AG04450 (cell line): ENCODE data around the gene MEOX1. TPM values are rescaled to one million over a fixed set of nuclear protein-coding genes. Genes with fewer than 3 reads are reported as not detected.

Experiments used
- CTCF ChIA-PET: fragments of 300-600, 350-600 bp; formaldehyde crosslinking; extraction: SDS; loops from one replicate; lab custom pipeline; 2022; ENCODE audit warnings: antibody characterized with exemption, inconsistent platforms; lab: Charles Lee
- POLR2A ChIA-PET: fragments of 350-600 bp; formaldehyde crosslinking; extraction: SDS; loops from one replicate; lab custom pipeline; 2021; ENCODE audit warnings: antibody characterized with exemption, inconsistent platforms; lab: Yijun Ruan, JAX
- DNase-seq: peaks from one replicate; pipeline ENCODE4 v3.0.0-alpha.2; 2011; ENCODE audit warnings: low read depth, low spot score
- H3K27ac ChIP-seq: one replicate; pipeline ENCODE4 v1.5.1; 2012; ENCODE audit warnings: low read depth, low read length, control low read depth
- H3K27me3 ChIP-seq: one replicate; pipeline ENCODE4 v1.6.0; 2012; ENCODE audit warnings: low read length; ENCODE audit not compliant: control insufficient read depth, insufficient read depth
- H3K4me3 ChIP-seq: 2 replicates; pipeline ENCODE4 v1.5.1; 2011; ENCODE audit warnings: mild to moderate bottlenecking, low read depth, low read length, control low read depth
- H3K9me3 ChIP-seq: 2 replicates; pipeline ENCODE4 v1.5.1; 2012; ENCODE audit warnings: low read length; ENCODE audit not compliant: control insufficient read depth, insufficient read depth
- polyA plus RNA-seq: library from polyadenylated mRNA; depleted of rRNA; stranded (reverse); fragments of >200 nt; gene quantifications from 2 replicates; pipeline ENCODE4 v1.2.3, GENCODE V29; 2011
- TF ChIP-seq, protein P1 (sequence below): IDR thresholded peaks from 2 replicates; pipeline ENCODE4 v1.5.1; 2011; ENCODE audit warnings: low read depth, low read length, control low read depth, inconsistent platforms

The MEOX1 gene
- polyA plus RNA-seq, 1 experiment, result 0.07 TPM

DNA sequence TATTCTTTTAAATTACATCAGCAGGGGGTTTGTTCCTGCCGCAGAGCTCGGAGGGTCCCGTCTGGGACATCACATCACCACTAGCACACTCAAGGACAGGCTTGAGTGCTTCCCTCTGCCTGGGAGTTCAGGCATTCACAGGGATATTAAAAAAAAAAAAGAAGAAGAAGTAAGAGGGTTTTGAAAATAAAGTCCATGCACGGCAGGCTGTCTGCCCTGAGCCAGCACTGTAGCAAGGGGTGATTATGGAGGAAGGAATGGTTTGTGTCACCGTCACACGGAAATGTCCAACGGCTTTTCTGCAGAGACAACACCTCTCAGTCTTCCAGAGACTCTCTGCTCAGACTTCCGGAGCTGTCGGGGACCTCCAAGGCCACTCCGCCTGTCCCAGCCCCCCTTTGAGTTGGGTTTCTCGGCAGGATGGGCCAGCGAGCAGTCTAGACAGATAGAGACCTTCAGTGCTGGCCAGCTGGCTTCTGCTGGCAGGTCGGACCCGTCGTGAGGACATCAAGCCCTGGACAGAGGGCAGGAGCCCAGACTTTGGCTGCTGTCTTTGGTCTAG lies 33.6 kb downstream of the MEOX1 start:
- Histone ChIP-seq H3K4me3 (no peak overlapping the region), H3K27me3 (no peaks in the 10 kb centered on the region), H3K27ac (no peak overlapping the region), H3K9me3 (no peaks in the 10 kb centered on the region)
- CTCF ChIA-PET, result no interaction called here
- TF ChIP-seq, protein P1, sequence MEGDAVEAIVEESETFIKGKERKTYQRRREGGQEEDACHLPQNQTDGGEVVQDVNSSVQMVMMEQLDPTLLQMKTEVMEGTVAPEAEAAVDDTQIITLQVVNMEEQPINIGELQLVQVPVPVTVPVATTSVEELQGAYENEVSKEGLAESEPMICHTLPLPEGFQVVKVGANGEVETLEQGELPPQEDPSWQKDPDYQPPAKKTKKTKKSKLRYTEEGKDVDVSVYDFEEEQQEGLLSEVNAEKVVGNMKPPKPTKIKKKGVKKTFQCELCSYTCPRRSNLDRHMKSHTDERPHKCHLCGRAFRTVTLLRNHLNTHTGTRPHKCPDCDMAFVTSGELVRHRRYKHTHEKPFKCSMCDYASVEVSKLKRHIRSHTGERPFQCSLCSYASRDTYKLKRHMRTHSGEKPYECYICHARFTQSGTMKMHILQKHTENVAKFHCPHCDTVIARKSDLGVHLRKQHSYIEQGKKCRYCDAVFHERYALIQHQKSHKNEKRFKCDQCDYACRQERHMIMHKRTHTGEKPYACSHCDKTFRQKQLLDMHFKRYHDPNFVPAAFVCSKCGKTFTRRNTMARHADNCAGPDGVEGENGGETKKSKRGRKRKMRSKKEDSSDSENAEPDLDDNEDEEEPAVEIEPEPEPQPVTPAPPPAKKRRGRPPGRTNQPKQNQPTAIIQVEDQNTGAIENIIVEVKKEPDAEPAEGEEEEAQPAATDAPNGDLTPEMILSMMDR, result 0 out of 2 replicates have a peak, but pooled peaks have one; percentile 6
- no peak for DNase-seq
- POLR2A ChIA-PET, result interaction anchor here (0.6 to 1.2 kb wide), 2 partner anchors 25 to 37 kb away, joined by 3 to 4 read pairs; no protein-coding TSS in a partner anchor

DNA sequence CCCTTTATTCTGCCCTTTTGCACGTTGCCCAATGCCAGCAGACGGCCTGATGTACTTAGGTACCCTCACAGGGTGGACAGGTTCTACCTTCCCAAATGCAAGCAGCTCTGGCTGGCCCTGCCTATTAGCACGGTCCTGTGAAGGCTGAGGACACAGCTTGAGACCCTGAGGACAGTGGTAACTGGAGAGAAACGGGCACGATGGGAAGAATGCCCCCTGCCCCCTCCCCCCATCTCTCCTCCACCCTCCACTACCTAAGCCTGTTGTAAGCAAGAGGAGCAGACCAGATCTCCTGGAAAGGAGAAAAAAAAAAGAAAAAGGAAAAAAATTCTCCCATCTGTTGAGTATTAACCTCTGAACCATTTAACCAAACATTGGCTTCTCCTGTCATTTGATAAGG lies 34.1 kb downstream of the MEOX1 start:
- Histone ChIP-seq H3K27me3 (no peaks in the 10 kb centered on the region), H3K27ac (no peak overlapping the region), H3K4me3 (no peak overlapping the region), H3K9me3 (no peaks in the 10 kb centered on the region)
- no peak for DNase-seq
- CTCF ChIA-PET, result interaction anchor here (0.8 kb wide), 1 partner anchor 51 kb away, joined by 3 read pairs; no protein-coding TSS in a partner anchor
- TF ChIP-seq, protein P1, result no peak
- POLR2A ChIA-PET, result interaction anchor here (0.7 to 1.2 kb wide), 2 partner anchors 28 to 36 kb away, joined by 3 read pairs; no protein-coding TSS in a partner anchor

DNA sequence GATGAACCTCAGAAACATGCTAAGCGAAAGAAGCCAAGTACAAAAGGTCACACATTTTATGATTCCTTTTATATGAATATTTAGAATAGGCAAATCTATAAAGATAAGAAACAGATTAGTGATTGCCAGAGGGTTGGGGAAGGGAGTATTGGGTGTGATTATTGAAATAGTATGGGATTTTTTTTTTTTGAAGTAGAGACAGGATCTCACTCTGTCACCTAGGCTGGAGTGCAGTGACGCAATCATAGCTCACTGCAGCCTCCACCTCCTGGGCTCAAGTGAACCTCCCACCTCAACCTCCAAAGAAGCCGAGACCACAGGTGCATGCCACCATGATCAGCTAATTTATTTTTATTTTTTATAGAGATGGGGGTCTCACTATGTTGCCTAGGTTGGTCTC lies 35.7 kb downstream of the MEOX1 start:
- DNase-seq, result no peak
- no peak overlapping the region for H3K4me3 ChIP-seq
- ChIA-PET CTCF (no interaction called here), POLR2A (no interaction called here)
- TF ChIP-seq, protein P1, result no peak
- H3K27me3 ChIP-seq, result peaks cover 5% of the 10 kb centered on the region
- H3K9me3 ChIP-seq, result no peaks in the 10 kb centered on the region
- no peak overlapping the region for H3K27ac ChIP-seq

DNA sequence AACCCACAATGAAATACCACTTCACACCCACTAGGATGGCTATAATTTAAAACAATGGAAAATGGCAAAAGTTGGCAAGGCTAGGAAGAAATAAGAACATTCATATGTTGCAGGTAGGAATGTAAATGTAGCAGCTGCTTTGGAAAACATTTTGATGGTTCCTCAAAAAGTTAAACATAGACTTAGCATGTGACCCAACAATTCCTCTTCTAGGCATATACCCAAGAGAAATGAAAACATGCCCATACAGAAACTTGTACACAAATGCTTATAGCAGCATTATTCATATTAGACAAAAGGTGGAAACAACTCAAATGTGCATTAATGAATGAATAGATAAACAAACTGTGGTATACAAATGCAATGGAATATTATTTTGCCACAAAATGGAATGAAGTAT lies 36.1 kb downstream of the MEOX1 start:
- H3K4me3 ChIP-seq, result no peak overlapping the region
- DNase-seq, result no peak
- CTCF ChIA-PET, result no interaction called here
- TF ChIP-seq, protein P1, result no peak
- POLR2A ChIA-PET, result no interaction called here
- peaks cover 5% of the 10 kb centered on the region for H3K27me3 ChIP-seq
- no peaks in the 10 kb centered on the region for H3K9me3 ChIP-seq
- no peak overlapping the region for H3K27ac ChIP-seq

DNA sequence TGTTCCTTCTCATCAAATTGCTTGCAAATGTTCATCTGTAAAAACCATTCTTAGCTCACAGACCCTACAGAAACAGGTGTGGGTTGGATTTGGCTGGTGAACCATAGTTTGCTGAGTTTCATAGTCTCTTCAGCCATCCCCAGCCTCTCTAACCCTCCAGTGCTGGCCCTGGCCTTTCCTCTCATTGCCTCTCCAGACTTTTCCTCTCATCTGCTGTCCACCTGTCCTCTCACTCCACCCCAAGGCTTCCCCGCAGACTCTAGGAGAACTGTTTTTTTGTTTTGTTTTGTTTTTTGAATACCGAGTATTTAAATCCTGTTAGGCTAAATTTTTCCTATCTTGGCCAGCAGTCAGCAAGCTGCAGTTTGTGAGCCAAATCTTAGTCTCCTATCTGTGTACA lies 41.1 kb downstream of the MEOX1 start:
- CTCF ChIA-PET, result no interaction called here

More for the DNA sequence above, 41.1 kb downstream of the MEOX1 start:
- Histone ChIP-seq H3K4me3 (no peak overlapping the region), H3K9me3 (no peaks in the 10 kb centered on the region), H3K27ac (no peak overlapping the region), H3K27me3 (peaks cover 5% of the 10 kb centered on the region)
- DNase-seq, result no peak
- TF ChIP-seq, protein P1, result no peak
- POLR2A ChIA-PET, result no interaction called here
